ENCODE measurements around the gene PIGQ.

The PIGQ gene

GRCh38 chr16:628321-629061 lies 58.7 kb downstream of the PIGQ start:
- TF ChIP-seq CTCF (IDR thresholded peaks at IDR 0.05; ENCODE audit: insufficient read depth, low read depth, low read length, missing control alignments) = no peak
- no peak overlapping the region for H3K4me3 ChIP-seq (ENCODE audit: low read depth, low read length)
- no peak for DNase-seq (ENCODE audit: low read depth)

GRCh38 chr16:629185-629832 lies 59.5 kb downstream of the PIGQ start:
- no peak for DNase-seq (ENCODE audit: low read depth)
- H3K4me3 ChIP-seq (ENCODE audit: low read depth, low read length) = no peak overlapping the region
- no peak for TF ChIP-seq CTCF (IDR thresholded peaks at IDR 0.05; ENCODE audit: insufficient read depth, low read depth, low read length, missing control alignments)

- no peak for TF ChIP-seq CTCF (IDR thresholded peaks at IDR 0.05; ENCODE audit: insufficient read depth, low read depth, low read length, missing control alignments)
- no peak for DNase-seq (ENCODE audit: low read depth)
- no peak overlapping the region for H3K4me3 ChIP-seq (ENCODE audit: low read depth, low read length)
These were observed 60.1 kb downstream of the PIGQ start for GRCh38 chr16:629833-630248.

GRCh38 chr16:630249-630814 lies 60.6 kb downstream of the PIGQ start:
- TF ChIP-seq CTCF (IDR thresholded peaks at IDR 0.05; ENCODE audit: insufficient read depth, low read depth, low read length, missing control alignments) = no peak
- H3K4me3 ChIP-seq (ENCODE audit: low read depth, low read length) = no peak overlapping the region
- DNase-seq (ENCODE audit: low read depth) = no peak

- no peak for DNase-seq (ENCODE audit: low read depth)
- TF ChIP-seq CTCF (IDR thresholded peaks at IDR 0.05; ENCODE audit: insufficient read depth, low read depth, low read length, missing control alignments) = no peak
- no peak within 1 kb of the TSS for H3K4me3 ChIP-seq (ENCODE audit: low read depth, low read length)
These were observed 61.1 kb downstream of the PIGQ start, which contains the start of gene WFIKKN1 for GRCh38 chr16:630815-631405. WFIKKN1 (plus strand) TSS chr16:630985; CDS start chr16:631254, 269 bp downstream.

GRCh38 chr16:631808-632358 lies 62.1 kb downstream of the PIGQ start:
- H3K4me3 ChIP-seq (ENCODE audit: low read depth, low read length) = no peak overlapping the region
- DNase-seq (ENCODE audit: low read depth) = no peak
- no peak for TF ChIP-seq CTCF (IDR thresholded peaks at IDR 0.05; ENCODE audit: insufficient read depth, low read depth, low read length, missing control alignments)

All from GM12865 (cell line).